Measurements from ENCODE around the gene SGPP2.
"Not testable (repeated sequence)": the region's sequence is repeated elsewhere in the genome, so short reads cannot be mapped to it uniquely, and the experiment has no call there.

SGPP2 gene

DNA sequence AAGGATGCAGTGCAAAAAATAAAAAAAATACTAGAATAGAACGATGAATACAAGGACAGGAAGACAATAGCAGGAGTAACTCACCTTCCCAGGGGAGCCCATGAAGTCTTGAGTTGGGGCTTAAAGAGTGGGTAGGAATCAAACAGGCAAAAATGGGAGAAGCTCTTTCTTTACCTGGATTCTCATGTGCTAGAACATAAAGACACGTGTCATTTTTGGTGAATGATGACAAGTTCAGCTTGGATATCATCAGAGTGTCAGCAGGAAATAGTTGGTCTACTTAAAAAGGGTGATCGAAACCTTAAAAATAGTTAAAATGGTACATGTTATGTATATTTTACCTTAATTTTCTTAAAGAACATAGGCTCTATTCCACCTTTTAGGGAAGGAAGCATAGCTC lies 5.7 kb downstream of the SGPP2 start:
- DNase-seq: no peak

DNA sequence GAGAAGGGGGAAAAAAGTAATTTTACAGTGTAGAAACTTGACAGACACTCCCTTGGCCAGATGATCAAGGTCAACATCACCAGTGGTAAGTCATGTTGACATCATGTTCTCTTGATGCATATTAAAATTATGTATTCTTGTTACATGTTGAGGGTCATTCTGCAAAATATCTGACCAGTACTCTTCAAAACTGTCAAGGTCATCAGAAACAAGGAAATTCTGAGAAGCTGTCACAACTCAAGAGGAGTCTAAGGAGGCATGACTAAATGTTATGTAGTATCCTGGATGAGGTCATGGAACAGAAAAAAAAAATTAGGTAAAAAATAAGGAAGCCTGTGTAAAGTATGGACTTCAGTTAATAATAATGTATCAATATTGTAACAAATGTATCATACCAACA lies 6.3 kb downstream of the SGPP2 start:
- no peak for DNase-seq

- DNase-seq: no peak
Measured at GRCh38 chr2:222431869-222432268, 7.5 kb downstream of the SGPP2 start.

GRCh38 chr2:222433332-222434173 lies 9.2 kb downstream of the SGPP2 start:
- peak; percentile 80 for DNase-seq

DNA sequence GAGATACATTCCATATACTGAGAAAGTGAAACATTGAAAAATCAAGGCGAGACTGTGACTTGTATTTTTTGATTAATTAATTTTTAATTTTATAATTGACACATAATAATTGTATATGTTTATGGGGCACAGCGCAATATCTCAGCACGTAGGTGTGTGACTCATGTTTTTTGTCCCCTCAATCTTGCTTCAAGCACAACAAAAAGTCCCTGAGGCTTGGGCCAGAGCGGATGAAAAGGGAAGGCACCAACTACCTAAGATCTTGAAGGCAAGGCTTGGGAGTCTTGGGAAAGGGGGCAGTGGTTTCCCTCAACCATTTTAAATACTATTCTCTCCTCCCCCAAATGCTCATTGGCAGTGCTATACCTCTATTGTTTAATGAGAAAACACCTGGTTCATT lies 9.9 kb downstream of the SGPP2 start:
- DNase-seq: no peak

DNA sequence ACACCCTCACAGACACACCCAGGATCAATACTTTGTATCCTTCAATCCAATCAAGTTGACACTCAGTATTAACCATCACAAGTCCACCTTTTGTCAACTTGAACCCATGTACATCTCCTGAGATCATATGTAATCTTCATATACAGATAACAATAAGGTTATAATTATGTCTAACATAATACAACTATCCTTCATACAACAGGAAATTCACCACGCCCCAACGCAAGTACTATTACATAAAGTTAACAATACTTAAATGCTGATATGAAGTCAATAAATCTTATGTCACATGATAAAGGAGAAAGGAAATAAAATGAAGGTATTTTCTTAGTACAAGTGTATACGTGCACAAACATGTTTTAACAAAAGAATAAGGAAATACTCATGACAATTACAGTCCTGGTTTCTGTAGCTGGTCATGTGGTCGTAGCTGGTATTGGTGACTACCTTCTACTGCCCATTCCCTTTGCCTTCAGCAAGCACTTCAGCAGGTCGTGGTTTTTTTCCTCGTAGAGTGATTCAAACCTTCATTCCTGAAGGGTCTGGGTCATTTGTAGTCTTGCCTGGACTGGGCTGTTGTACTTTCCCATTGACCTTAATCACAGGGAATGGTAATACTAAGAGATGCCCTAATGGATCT lies 11.2 kb downstream of the SGPP2 start:
- DNase-seq: not testable (repeated sequence)

GRCh38 chr2:222436040-222436413 lies 11.7 kb downstream of the SGPP2 start:
- no peak for DNase-seq

- no peak for DNase-seq
Measured at GRCh38 chr2:222439692-222440091, 15.3 kb downstream of the SGPP2 start.

GRCh38 chr2:222440673-222441422 lies 16.5 kb downstream of the SGPP2 start:
- no peak for DNase-seq

DNA sequence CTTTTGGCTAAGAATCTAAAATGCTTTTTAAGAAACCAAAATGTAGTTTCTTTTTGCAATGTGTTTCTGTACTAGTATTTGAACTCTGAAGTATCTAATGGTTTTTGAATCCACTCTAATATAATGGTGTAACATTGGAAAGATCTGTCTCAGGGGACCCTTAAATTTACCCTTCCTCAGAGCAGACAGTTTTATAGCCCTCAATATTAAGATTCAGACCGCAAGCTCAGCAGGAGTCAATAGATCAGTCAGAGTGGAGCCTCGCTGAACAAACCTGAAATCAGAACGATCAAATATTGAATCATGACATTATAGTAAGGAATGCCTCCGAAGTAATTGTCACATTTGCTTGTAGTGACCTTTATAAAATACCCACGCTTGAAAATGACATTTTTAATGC lies 18.3 kb downstream of the SGPP2 start:
- no peak for DNase-seq

DNA sequence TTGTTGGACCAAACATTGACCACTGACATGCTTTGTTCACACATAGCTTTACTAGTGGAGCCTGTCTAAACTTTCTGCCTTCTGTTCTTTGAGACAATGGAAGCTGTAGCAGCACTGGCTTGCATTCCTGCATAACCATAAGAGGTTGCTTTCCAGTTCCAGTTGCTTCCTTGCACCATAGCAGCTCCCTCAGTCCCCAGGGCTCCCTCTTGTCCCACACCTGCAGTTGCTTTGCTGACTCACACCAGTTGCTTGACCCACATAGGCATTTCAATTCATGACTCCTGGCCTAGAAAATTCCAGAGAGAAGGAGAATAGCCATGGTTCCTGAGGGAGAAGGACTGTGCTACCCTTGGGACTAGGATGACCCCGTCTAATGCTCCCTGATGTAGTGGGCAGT lies 20.9 kb downstream of the SGPP2 start:
- no peak for DNase-seq

DNA sequence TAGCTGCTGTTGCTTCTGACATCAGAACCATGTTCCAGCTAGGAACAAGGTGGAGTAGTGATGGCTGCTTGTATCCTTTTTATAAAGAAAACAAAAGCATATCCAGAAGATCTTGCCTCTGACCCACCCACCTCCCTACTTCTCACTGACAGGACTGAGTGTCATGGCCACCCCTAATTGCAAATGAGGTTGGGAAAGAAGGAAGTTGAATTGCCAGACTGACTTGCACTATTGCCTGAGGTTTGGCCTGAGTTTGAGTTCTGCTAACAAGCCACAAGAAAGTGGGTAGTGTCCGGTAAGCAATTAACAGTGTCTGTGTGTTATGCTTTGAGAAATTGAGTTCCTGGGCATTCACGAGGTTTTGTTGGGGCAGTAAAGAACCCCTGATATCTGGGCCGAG lies 22.8 kb downstream of the SGPP2 start:
- DNase-seq: no peak

DNA sequence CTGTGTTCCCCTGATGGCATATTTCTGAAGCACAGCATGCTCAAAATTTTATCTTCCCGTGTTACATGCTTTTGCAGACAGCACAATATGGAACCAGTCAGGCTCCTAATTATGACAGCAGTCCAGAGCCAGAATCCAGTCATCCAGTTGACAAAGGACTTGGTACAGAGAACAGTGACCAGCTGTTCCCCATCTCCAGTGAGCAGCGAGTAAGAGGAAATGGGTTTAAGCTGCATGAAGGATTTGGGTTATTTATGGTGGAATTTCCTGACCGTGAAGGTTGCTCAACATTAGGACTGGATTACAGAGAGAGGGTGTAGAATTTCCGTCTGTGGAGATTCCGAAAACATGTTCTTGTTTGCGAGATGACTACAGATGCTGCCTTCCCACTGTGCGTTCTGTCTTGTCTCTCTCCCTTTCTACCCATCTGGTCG lies 24.4 kb downstream of the SGPP2 start:
- DNase-seq: no peak

DNA sequence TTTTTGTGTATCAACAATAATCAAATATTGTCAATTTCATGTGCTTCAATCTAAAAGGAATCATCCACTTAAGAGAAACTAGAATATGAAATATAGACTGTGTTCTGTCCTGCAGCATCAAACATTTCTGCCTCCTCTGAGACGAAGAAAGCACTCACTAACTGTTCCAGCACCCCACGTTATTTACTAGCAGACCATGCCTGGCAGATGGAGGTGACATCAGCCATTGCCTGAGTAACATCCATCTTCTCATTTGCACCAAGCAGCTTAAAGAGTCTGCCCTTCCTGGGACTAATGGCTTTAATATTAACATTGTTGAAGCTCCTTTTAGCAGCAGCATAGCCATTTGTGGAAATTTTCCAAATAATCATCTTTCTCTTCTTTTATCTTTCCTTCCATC lies 25.7 kb downstream of the SGPP2 start:
- no peak for DNase-seq

DNA sequence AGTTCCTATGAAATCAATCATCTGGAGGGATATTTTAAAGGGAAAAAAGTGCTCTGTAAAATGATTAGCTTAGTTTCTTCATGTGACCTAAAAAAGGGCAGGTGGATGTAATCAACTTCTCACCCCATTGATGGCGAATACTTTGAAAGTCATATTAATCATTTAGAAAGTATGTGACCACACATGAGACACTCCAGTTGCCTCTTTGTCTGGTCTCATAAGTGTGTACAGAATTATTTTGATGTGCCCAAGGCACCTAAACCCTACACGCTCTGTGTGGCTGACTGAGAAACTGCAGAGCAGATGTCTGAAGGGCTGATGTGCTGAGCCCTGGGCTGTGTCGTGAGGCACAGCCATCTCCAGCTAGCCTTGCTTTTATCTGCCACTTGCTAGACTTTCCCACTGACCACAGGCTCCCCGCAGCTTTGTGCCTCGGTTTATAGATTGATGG lies 26.9 kb downstream of the SGPP2 start:
- no peak for DNase-seq

DNA sequence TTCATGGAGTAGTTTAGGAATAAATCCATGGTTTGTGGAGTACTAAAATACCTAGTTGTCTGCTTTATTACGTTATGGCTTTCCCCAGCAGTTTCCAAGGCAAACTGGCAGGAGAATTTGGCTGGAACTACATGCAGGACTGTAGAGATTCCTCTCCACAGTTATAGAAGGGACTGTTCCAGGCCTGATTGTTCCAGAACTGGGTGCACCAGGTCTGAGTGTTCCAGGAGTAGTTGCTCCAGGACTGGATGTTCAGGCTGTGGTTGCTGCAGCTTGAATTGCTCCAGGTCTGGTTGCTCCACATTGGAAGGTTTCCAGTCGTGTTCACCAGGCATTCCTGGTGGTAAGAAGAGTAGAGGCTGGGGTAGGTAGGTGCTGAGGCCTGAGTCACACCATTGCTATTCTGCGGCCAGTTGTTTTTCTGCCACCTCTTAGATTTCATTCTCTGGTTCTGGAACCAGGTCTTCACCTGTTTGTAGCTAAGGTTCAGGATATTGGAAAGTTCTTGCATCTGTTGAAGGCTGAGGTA lies 28.1 kb downstream of the SGPP2 start:
- DNase-seq: no peak

GRCh38 chr2:222456479-222457077 lies 32.2 kb downstream of the SGPP2 start:
- no peak for DNase-seq

GRCh38 chr2:222459983-222460382 lies 35.6 kb downstream of the SGPP2 start:
- no peak for DNase-seq

DNA sequence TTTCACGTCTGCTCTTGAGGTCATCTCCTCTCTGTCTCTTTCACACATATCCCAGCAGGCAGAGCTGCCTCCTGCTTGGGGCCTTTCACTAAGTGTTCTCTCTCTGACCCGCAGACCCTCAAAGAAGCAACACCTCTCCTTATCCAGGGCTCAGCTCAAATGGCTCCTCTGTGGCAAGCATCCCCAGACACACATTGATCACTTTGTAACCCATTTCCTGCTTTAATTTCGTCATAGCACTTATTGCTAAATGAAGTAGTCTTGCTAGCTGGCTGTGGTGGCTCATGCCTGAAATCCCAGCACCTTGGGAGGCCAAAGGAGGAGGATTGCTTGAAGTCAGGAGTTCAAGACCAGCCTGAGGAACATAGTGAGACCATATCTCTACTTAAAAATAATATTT lies 41.4 kb downstream of the SGPP2 start:
- no peak for DNase-seq

DNA sequence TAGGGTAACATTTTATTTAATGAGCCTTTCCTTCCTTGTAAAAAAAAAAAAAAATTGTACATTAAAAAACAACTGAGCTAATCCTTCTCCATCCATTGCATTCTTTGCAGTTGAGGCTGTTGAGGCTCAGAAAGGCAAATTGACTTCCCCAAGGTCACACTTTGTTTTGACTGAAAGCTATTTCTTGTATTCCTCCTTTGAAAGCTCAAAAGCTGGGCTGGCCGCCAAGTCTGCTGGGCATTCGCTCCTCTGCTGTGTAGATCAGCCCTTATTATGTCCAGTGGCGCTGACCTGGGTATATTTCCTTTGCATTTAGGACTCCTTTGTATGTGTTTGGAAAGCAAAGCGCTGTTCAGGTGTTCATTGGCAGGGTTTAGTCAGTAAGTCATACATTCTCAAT lies 44.0 kb downstream of the SGPP2 start:
- DNase-seq: peak; percentile 13

DNA sequence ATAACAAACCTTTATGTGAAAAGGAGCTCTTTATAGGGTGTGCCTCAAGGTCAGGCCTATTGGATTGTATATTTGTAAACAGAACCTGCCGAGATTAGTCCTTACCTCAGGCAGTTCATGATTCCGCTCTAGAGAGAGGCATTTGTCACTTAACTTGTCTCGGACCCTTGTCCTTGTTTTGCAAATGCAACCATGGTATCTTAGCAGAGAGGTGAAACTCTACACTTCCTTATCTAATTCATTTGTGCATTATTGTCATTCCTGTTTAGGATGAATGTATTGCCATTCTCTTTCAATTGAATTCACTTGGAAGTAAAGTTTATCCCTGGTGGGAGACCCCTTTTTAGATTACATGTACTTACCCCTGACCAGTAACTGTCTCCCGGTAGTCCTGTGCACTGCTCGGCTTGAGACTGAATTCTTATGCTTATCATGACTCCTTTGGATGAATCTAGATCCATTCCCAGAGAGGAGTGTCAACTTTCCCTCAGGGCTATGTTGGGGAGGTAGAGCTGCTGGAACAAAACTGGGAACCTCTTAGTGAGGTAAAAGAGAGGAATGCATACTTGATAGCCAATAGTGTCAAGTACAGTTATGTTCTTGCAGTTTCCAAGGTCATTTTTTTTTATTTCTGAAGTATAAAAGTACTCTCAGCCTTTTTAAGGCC lies 46.6 kb downstream of the SGPP2 start:
- DNase-seq: no peak

- DNase-seq: no peak
Measured at GRCh38 chr2:222477962-222478608, 53.7 kb downstream of the SGPP2 start.

All from NCI-H345 (cell line).